HCT116 (cell line): ENCODE data around the gene REXO5.

Experiments
- CTCF ChIP-seq, 3 experiments: fragments of 200-600 bp in 1 of 3; sonication (generic) in 1 of 3; IDR thresholded peaks in 2 of 3; conservative IDR thresholded peaks in 1 of 3; 2 replicates each; pipeline ENCODE4 v1.5.1; 2012 to 2017; ENCODE audit warnings: low read depth in 2 of 3, low read length in 2 of 3, antibody characterized with exemption in 1 of 3, borderline replicate concordance in 1 of 3, control low read depth in 1 of 3, mild to moderate bottlenecking in 1 of 3, mixed read lengths in 1 of 3, mixed run types in 1 of 3, moderate library complexity in 1 of 3; ENCODE audit not compliant: insufficient read depth in 1 of 3
- EZH2 ChIP-seq: fragments of 200-600 bp; sonication (generic); IDR thresholded peaks from 2 replicates; pipeline ENCODE4 v1.6.1; 2017; ENCODE audit warnings: antibody characterized with exemption, mixed run types
- EZH2phosphoT487 ChIP-seq: fragments of 200-600 bp; IDR thresholded peaks from 2 replicates; pipeline ENCODE4 v1.6.1; 2018; ENCODE audit warnings: antibody characterized with exemption, borderline replicate concordance
- RAD21 ChIP-seq: IDR thresholded peaks from 2 replicates; pipeline ENCODE4 v1.6.1; 2012; ENCODE audit warnings: low read depth, mild to moderate bottlenecking
- SRF ChIP-seq: IDR thresholded peaks from 2 replicates; pipeline ENCODE4 v1.6.1; 2012; ENCODE audit warnings: low read depth

DNA sequence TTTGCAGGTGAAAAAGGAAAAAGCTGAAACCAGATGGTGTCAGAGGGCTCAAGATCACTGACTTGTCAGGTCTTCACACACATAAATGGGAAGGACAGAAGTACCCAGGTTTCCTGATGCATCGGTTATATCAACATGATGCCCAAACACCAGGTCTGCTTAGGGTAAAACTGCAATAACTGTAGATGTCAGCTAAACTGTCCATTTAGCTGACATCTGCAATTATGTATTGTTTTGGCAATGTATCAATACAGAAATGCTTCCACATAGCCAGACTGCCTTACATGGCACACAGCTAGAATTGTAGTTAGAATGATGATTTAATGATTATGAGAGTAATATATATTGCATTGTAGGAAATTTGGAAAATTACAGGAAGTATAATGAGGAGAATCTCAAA is 37.5 kb upstream of the REXO5 start:
- TF ChIP-seq EZH2 (no peak), CTCF (IDR thresholded peaks at IDR 0.05 in 2 of 3, conservative IDR thresholded peaks at IDR 0.05 in 1 of 3; ENCODE audit: borderline replicate concordance in 1 of 3, insufficient read depth in 1 of 3, low read depth in 2 of 3, low read length in 2 of 3) (no peak), SRF (no peak), RAD21 (no peak), EZH2phosphoT487 (no peak)
